GM12878 (cell line): ENCODE results near the gene TIMP3.

ENCODE experiments used
- EP300 ChIP-seq, 2 experiments: fragments of 150-350 bp in 1 of 2; IDR thresholded peaks; 2 replicates each; pipeline ENCODE4 v1.6.1; 2011 to 2012; ENCODE audit warnings: low read depth in 2 of 2, low read length in 2 of 2, borderline replicate concordance in 1 of 2, improper control_type of control experiment in 1 of 2, inconsistent platforms in 1 of 2; ENCODE audit not compliant: control insufficient read depth in 1 of 2
- EZH2 ChIP-seq: IDR thresholded peaks from 2 replicates; pipeline ENCODE4 v1.6.1; 2012; ENCODE audit warnings: low read depth, mild to moderate bottlenecking, control low read depth, inconsistent platforms, low read length, borderline replicate concordance; ENCODE audit not compliant: control insufficient read depth
- MTA2 ChIP-seq: fragments of 450-650 bp; IDR thresholded peaks from 2 replicates; pipeline ENCODE4 v1.6.1; 2016; ENCODE audit warnings: low read depth, mild to moderate bottlenecking, moderate library complexity
- POLR2A ChIP-seq: IDR thresholded peaks from 2 replicates; pipeline ENCODE4 v1.6.1; 2011; ENCODE audit warnings: low read depth, mild to moderate bottlenecking, low read length
- POLR2AphosphoS5 ChIP-seq: IDR thresholded peaks from 2 replicates; pipeline ENCODE4 v1.6.1; 2011; ENCODE audit warnings: mild to moderate bottlenecking, low read length, inconsistent platforms
- REST ChIP-seq: IDR thresholded peaks from 2 replicates; pipeline ENCODE4 v1.6.1; 2012; ENCODE audit warnings: mild to moderate bottlenecking, low read depth, low read length
- TCF7 ChIP-seq: IDR thresholded peaks from 2 replicates; pipeline ENCODE4 v1.6.1; 2014; ENCODE audit warnings: antibody characterized with exemption, borderline replicate concordance
- ZNF207 ChIP-seq: fragments of 450-650 bp; IDR thresholded peaks from 2 replicates; pipeline ENCODE4 v1.6.1; 2014; ENCODE audit warnings: antibody characterized with exemption, mild to moderate bottlenecking, borderline replicate concordance
- ZNF274 ChIP-seq: IDR thresholded peaks from one replicate; pipeline ENCODE4 v1.8.0; 2011; ENCODE audit not compliant: insufficient read length, insufficient read depth
- TF ChIP-seq, protein P1 (sequence below), 3 experiments: IDR thresholded peaks in 2 of 3; conservative IDR thresholded peaks in 1 of 3; 2 replicates each; pipeline ENCODE4 v1.5.1; 2011; ENCODE audit warnings: low read depth in 3 of 3, low read length in 3 of 3, mild to moderate bottlenecking in 3 of 3, control low read depth in 2 of 3, moderate library complexity in 2 of 3, inconsistent platforms in 1 of 3, mixed read lengths in 1 of 3; ENCODE audit not compliant: control insufficient read depth in 2 of 3, insufficient read depth in 1 of 3; ENCODE audit errors: extremely low read depth in 1 of 3
- TF ChIP-seq, protein P2 (sequence below): fragments of 450-650 bp; IDR thresholded peaks from 2 replicates; pipeline ENCODE4 v1.6.1; 2014; ENCODE audit warnings: mild to moderate bottlenecking

GRCh38 chr22:32800994-32801536 is 440 bp upstream of the TIMP3 start:
- no peak for TF ChIP-seq EP300 (IDR thresholded peaks at IDR 0.05; ENCODE audit: borderline replicate concordance in 1 of 2, control insufficient read depth in 1 of 2, low read depth in 2 of 2, low read length in 2 of 2)
- no peak for TF ChIP-seq POLR2A
- TF ChIP-seq ZNF207 = no peak
- no peak for TF ChIP-seq EZH2
- no peak for TF ChIP-seq MTA2
- TF ChIP-seq TCF7 = no peak
- TF ChIP-seq, protein P1, sequence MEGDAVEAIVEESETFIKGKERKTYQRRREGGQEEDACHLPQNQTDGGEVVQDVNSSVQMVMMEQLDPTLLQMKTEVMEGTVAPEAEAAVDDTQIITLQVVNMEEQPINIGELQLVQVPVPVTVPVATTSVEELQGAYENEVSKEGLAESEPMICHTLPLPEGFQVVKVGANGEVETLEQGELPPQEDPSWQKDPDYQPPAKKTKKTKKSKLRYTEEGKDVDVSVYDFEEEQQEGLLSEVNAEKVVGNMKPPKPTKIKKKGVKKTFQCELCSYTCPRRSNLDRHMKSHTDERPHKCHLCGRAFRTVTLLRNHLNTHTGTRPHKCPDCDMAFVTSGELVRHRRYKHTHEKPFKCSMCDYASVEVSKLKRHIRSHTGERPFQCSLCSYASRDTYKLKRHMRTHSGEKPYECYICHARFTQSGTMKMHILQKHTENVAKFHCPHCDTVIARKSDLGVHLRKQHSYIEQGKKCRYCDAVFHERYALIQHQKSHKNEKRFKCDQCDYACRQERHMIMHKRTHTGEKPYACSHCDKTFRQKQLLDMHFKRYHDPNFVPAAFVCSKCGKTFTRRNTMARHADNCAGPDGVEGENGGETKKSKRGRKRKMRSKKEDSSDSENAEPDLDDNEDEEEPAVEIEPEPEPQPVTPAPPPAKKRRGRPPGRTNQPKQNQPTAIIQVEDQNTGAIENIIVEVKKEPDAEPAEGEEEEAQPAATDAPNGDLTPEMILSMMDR (IDR thresholded peaks at IDR 0.05 in 2 of 3, conservative IDR thresholded peaks at IDR 0.05 in 1 of 3; ENCODE audit: control insufficient read depth in 2 of 3, extremely low read depth in 1 of 3, insufficient read depth in 1 of 3, low read depth in 3 of 3, low read length in 3 of 3) = no peak
- TF ChIP-seq POLR2AphosphoS5 = no peak
- TF ChIP-seq, protein P2, sequence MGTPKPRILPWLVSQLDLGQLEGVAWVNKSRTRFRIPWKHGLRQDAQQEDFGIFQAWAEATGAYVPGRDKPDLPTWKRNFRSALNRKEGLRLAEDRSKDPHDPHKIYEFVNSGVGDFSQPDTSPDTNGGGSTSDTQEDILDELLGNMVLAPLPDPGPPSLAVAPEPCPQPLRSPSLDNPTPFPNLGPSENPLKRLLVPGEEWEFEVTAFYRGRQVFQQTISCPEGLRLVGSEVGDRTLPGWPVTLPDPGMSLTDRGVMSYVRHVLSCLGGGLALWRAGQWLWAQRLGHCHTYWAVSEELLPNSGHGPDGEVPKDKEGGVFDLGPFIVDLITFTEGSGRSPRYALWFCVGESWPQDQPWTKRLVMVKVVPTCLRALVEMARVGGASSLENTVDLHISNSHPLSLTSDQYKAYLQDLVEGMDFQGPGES = no peak
- no peak for TF ChIP-seq ZNF274
- no peak for TF ChIP-seq REST
